ENCODE measurements around the gene SHTN1. TPM values are rescaled to one million over a fixed set of nuclear protein-coding genes. Genes with fewer than 3 reads are reported as not detected.

SHTN1 gene
- total and polyA plus RNA-seq, 8 donors: 7.4 to 49.1 (median 15.7) TPM

DNA sequence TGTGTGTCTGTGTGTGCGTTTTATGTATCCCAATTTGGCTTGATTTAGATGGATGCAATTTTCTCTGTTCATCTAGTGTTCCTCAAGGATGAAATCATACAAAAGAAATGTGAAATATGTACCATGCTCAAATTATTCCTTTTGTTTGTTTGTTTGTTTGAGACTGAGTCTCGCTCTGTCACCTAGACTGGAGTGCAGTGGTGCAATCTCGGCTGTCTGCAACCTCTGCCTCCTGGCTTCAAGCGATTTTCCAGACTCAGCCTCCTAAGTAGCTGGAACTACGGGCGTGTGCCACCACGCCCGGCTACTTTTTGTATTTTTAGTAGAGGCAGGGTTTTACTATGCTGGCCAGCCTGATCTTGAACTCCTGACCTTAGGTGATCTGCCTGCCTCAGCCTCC lies 11.3 kb upstream of the SHTN1 start:
- Histone ChIP-seq H3K4me1 (no peaks in the 10 kb centered on the region), H3K4me3 (no peak overlapping the region), H3K27me3 (no peaks in the 10 kb centered on the region), H3K36me3 (no peaks in the 10 kb centered on the region), H3K27ac (no peak overlapping the region), H3K9me3 (no peaks in the 10 kb centered on the region)
- TF ChIP-seq POLR2A (IDR thresholded peaks at IDR 0.05) (no peak), POLR2AphosphoS5 (IDR thresholded peaks at IDR 0.05) (no peak), EP300 (IDR thresholded peaks at IDR 0.05) (no peak)
- TF ChIP-seq, protein P1, sequence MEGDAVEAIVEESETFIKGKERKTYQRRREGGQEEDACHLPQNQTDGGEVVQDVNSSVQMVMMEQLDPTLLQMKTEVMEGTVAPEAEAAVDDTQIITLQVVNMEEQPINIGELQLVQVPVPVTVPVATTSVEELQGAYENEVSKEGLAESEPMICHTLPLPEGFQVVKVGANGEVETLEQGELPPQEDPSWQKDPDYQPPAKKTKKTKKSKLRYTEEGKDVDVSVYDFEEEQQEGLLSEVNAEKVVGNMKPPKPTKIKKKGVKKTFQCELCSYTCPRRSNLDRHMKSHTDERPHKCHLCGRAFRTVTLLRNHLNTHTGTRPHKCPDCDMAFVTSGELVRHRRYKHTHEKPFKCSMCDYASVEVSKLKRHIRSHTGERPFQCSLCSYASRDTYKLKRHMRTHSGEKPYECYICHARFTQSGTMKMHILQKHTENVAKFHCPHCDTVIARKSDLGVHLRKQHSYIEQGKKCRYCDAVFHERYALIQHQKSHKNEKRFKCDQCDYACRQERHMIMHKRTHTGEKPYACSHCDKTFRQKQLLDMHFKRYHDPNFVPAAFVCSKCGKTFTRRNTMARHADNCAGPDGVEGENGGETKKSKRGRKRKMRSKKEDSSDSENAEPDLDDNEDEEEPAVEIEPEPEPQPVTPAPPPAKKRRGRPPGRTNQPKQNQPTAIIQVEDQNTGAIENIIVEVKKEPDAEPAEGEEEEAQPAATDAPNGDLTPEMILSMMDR (IDR thresholded peaks at IDR 0.05): no peak
- WGBS, 5 donors: 86 to 93% (median 90%) methylated on average over 8 of the region's 8 CpGs
- no peak for DNase-seq
- intact Hi-C loops (cut with DNase I; ENCODE audit: low total_unique reads): no loop called here

DNA sequence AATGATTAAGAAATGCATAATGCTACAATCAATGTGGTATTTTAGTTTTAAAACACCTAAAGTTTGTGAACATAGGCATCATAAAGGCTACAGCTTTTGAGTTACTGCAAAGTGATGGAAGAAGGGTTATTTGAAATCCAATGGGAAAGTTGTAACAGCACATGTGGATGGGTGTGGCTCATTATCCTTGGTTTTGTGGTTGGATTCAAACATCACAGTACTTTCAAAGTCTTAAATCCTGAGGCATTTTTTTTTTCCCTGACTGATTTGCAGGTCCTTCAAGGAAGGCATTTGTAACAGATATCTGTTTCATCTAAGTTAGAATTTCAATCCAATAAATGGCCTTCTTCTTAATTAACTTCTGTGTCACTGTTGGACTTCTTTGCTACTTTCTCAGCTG lies 9.8 kb upstream of the SHTN1 start:
- H3K27ac ChIP-seq: no peak overlapping the region
- no peaks in the 10 kb centered on the region for H3K9me3 ChIP-seq
- no peak overlapping the region for H3K4me3 ChIP-seq
- no peaks in the 10 kb centered on the region for H3K36me3 ChIP-seq
- TF ChIP-seq POLR2AphosphoS5 (IDR thresholded peaks at IDR 0.05) (no peak), EP300 (IDR thresholded peaks at IDR 0.05) (no peak), POLR2A (IDR thresholded peaks at IDR 0.05) (no peak)
- TF ChIP-seq, protein P1 (IDR thresholded peaks at IDR 0.05): no peak
- H3K27me3 ChIP-seq: no peaks in the 10 kb centered on the region
- DNase-seq: no peak
- intact Hi-C loops (cut with DNase I; ENCODE audit: low total_unique reads): no loop called here
- no peaks in the 10 kb centered on the region for H3K4me1 ChIP-seq

DNA sequence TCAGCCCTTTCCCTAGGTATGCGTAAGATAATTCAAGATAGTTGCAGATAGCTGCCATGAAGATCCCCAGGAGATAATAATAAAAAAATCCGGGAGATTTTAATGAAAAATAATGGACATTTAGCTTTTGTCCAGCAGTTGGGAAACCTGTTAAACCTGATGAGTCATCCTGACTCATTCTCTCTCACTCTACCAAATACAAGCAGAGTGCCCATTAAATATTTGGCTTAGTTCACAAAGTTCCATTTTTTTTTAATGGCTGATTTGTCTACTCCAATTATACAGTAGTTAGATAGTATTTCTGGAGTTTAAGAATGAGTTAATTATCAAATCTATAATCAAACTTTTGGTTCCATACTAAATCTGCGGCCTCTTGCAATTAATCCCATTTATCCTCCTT lies 2.1 kb upstream of the SHTN1 start:
- peak in 1 of 2 donors; percentile 7 for DNase-seq
- TF ChIP-seq, protein P1 (IDR thresholded peaks at IDR 0.05): no peak
- TF ChIP-seq EP300 (IDR thresholded peaks at IDR 0.05) (no peak), POLR2A (IDR thresholded peaks at IDR 0.05) (no peak), POLR2AphosphoS5 (IDR thresholded peaks at IDR 0.05) (no peak)
- intact Hi-C loops (cut with DNase I; ENCODE audit: low total_unique reads): no loop called here
- H3K4me3 ChIP-seq: no peak overlapping the region
- WGBS, 5 donors: 82 to 90% (median 85%) methylated on average over 3 of the region's 3 CpGs
- H3K4me1 ChIP-seq: peaks cover 9 to 24% (median 19%) of the 10 kb centered on the region in 4 donors
- no peaks in the 10 kb centered on the region for H3K36me3 ChIP-seq
- H3K27me3 ChIP-seq: peaks cover 0 to 18% (median 0%) of the 10 kb centered on the region in 3 donors
- no peaks in the 10 kb centered on the region for H3K9me3 ChIP-seq
- H3K27ac ChIP-seq: no peak overlapping the region

DNA sequence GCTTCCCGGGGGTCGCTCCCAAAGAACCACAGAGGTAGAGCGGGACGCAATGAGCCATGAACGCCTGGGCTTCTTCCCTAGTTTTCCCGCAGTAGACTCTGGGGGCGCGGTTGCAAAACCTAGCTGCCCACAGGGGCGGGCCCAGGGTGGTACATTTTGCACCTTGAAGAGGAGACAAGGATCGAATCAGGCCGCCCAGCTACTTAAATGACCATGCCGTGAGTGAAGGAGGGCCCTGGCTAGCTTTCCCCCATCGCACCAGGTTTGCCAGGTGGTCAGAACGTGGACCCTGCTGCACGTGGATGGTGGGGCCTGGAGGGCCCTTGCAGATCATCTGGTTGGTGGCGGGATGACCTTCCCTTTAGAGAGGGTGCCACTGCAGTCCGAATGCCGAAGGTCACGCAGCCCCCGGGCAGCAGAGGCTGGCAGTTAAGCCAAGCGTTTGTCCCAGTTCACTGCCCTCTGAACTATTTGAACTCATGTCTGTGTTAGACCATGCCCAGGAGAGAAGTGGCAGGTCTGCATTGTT lies 604 bp upstream of the SHTN1 start:
- WGBS, 5 donors: 10 to 26% (median 15%) methylated on average over 8 to 21 of the region's 21 CpGs
- Histone ChIP-seq H3K9me3 (no peaks in the 10 kb centered on the region), H3K27ac (peak overlapping the region; percentile 88 to 96 (median 92)), H3K4me1 (peaks cover 9 to 24% (median 19%) of the 10 kb centered on the region in 4 donors), H3K36me3 (no peaks in the 10 kb centered on the region), H3K27me3 (peaks cover 0 to 18% (median 0%) of the 10 kb centered on the region in 3 donors), H3K4me3 (peak overlapping the region; percentile 65 to 85 (median 75))
- intact Hi-C loops (cut with DNase I; ENCODE audit: low total_unique reads): no loop called here
- DNase-seq: no peak
- TF ChIP-seq POLR2A (IDR thresholded peaks at IDR 0.05) (no peak), EP300 (IDR thresholded peaks at IDR 0.05) (no peak), POLR2AphosphoS5 (IDR thresholded peaks at IDR 0.05) (no peak)
- TF ChIP-seq, protein P1 (IDR thresholded peaks at IDR 0.05): no peak

All from stomach (tissue), 9 donors.